RWPE1 (cell line): ENCODE data around the gene MALL.
"Not testable (repeated sequence)": the region's sequence is repeated elsewhere in the genome, so short reads cannot be mapped to it uniquely, and the experiment has no call there.

Experiments used
- CTCF ChIA-PET: fragments of 350-600 bp; sonication (Branson Sonifier 250); formaldehyde crosslinking; extraction: SDS; loops from one replicate; lab custom pipeline; 2021; lab: Yijun Ruan, JAX
- POLR2A ChIA-PET: fragments of 400-600 bp; formaldehyde crosslinking; extraction: SDS; loops from one replicate; lab custom pipeline; 2020; ENCODE audit warnings: antibody characterized with exemption; ENCODE audit not compliant: low non-redundant PET; lab: Yijun Ruan, JAX
- DNase-seq: peaks from one replicate; pipeline ENCODE4 v3.0.0; 2012; ENCODE audit warnings: low spot score
- H3K27ac ChIP-seq: fragments of 450-650 bp; 2 replicates; pipeline ENCODE4 v1.5.1; 2017

Gene MALL

DNA sequence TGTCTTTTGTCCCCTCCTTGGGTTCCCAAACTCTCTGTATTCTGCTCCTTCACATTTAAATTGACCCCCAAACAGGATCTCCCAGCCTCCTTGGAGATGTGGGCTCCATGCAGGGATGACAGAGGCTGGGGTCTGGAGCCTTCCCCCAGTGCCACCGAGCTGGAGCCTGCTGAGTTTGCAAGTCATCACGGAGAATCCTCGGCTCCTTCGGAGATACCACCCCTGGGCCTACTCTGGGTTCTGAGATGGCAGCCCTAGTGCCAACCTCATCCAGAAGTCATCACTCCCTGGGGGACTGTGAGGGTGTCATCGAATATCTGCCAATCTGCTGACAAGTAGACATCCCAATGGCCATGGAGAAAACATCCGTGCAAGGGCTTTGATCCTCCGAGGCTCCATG is 45.8 kb downstream of the MALL start:
- CTCF ChIA-PET, POLR2A ChIA-PET, DNase-seq, H3K27ac ChIP-seq: not testable (repeated sequence)

DNA sequence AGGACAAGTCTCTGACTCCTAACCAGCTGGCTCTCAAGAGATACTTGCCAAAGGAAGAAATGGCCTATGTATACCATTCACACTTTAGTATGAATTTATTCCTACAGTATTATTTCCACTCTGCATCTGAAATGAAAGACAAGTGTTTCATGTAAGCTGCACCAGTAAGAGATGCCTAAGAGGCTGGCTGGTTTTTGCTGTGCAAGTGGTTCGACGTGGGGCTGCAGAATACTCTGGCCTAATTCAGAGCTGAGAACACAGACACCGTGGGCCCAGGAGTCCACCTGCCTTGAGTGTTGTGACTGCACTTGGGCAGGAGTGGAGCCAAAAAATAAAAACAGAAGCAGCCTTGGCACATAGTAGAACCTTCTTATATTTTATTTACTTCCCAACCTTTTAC is 47.5 kb downstream of the MALL start:
- CTCF ChIA-PET, POLR2A ChIA-PET, H3K27ac ChIP-seq, DNase-seq: not testable (repeated sequence)

GRCh38 chr2:110062332-110062731 is 53.3 kb downstream of the MALL start:
- CTCF ChIA-PET, POLR2A ChIA-PET, H3K27ac ChIP-seq, DNase-seq: not testable (repeated sequence)

DNA sequence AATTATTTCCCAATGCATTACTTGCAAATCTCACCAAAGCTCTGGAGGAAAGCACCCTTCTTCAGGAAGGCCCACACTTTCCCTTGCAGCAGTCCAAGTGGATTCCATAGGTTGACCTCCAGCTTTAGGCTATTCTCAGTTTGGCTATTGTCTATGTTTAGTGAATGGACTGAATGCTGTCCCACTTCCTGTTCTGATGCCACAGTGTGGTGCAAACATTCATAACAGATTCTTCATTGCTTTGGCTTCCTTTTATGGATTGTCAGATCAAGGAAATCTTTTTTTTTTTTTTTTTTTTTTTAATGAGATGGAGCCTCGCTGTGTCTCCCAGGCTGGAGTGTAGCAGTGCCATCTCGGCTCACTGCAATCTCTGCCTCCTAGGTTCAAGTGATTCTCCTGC is 55.1 kb downstream of the MALL start:
- POLR2A ChIA-PET, DNase-seq, H3K27ac ChIP-seq, CTCF ChIA-PET: not testable (repeated sequence)

DNA sequence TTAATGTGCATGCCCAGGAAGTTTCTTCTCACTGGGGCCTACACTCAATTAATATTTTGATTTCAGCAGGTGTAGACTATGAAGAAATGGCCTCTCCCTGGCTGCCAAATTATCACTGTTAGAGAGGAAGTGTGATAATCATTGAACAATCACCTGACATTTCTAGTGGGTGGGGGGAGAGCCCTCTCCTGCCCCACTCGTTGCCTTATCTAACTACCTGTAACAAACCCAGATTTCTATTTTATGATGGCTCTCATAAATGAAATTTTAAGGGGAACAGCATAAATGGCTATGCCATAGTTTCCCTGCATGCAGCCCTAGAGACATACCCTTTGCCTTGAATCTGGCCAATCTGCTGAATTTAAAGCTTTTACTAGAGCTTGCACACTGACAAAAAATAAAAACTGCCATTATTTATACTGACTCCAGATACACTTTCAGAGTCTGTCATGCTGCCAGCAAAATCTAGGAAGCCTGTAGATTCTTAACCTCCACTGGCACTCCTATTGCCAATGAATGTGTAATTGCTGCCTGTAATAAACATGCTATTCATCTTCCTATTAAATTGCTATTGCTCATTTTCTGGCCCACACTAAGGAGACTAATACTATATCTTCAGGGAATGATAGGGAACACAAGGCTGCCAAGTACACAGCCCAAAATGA is 55.8 kb downstream of the MALL start:
- DNase-seq, CTCF ChIA-PET, POLR2A ChIA-PET, H3K27ac ChIP-seq: not testable (repeated sequence)

- H3K27ac ChIP-seq, CTCF ChIA-PET, POLR2A ChIA-PET, DNase-seq: not testable (repeated sequence)
These were observed 56.5 kb downstream of the MALL start for GRCh38 chr2:110059009-110059693.

DNA sequence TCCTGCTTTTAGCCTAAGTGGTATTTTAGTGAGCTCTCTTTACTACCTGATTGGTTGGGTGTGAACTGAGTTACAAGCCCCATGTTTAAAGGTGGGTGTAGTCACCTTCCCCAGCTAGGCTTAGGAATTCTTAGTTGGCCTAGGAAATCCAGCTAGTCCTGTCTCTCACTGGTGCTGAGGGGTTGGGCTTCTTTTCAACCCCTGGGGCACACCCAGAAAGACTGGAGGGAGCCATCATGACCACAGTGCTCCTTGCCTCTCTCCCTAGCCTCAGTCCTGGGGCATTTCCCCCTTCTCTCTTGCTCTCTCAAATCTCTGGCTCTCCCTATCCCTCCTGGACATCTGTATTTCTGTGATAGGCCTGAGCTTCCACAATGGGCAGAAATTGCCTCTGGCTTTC is 57.6 kb downstream of the MALL start:
- POLR2A ChIA-PET, CTCF ChIA-PET, H3K27ac ChIP-seq, DNase-seq: not testable (repeated sequence)

DNA sequence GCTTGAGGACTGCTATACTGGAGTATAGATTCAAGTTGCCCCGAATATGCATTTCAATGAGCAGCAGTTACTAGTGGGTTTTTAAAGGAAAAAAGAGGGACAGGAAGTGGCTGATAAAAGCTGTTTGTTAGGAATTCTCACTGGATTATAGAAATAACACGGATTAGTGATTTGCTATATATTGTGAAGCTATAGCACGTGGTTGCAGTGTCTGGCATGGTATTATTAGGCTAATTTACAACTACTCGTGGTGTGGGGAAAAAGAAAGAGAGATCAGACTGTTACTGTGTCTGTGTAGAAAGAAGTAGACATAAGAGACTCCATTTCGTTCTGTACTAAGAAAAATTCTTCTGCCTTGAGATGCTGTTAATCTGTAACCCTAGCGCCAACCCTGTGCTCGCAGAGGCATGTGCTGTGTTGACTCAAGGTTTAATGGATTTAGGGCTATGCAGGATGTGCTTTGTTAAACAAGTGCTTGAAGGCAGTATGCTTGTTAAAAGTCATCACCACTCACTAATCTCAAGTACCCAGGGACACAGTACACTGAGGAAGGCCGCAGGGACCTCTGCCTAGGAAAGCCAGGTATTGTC is 59.7 kb downstream of the MALL start:
- H3K27ac ChIP-seq, CTCF ChIA-PET, DNase-seq, POLR2A ChIA-PET: not testable (repeated sequence)

DNA sequence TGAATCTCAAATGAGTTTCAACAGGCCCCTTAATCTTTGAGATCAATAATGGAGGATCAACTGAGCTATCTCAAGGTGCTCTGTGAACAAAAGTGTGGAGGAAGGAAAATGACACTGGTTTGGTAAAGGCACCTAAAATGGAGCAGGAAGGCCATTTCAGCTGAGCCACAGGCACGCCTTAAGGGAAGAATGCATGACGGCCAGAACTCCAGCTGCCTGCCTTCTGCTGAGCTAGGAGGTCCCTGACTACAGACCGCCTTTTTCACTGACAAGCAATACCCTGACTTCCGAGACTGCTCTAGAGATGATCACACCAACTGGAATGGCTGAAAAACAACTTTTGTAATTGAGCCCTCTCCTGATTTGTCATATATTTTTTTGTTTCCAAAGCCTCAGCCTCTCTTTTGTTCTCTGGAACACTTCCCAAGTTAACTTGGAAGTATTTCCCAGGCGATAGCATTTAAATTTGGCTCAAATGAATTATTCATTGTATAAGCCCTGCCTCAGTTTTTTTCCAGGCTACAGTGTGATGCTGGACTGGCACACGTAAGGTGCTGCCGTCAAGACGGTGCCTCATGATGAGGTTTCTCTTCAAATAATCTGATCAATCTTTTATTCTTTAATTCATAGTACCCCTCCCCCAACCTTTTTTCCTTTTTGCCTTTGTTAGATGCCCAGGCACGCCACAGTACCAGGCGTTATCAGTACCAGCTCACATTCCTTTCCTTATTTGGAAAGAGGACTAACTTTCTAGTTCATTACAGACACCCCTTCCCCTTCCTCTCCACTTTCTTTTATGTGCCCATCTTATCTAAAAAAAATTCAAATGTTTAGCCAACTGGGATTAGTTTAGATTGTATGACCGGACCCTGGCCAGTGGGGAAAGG is 60.9 kb downstream of the MALL start:
- DNase-seq, CTCF ChIA-PET, H3K27ac ChIP-seq, POLR2A ChIA-PET: not testable (repeated sequence)

DNA sequence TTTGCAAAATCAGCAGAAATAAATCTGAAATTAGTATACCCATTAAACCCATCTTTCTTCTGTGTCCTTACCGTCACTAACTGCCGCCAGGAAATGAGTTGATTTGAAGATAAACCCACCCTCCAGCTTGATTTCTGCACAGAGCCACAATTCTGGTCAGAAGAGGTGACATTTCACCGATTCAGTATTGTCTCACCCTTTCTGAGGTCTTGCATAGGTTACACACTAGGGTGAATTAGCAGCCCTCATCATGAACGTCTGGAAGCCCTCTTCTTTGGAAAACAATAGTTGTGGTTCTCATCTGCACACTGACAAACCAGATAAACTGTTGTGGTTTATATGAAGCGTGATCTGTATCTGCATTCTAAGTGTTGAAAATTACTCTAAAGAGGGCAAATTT is 61.9 kb downstream of the MALL start:
- H3K27ac ChIP-seq, DNase-seq, CTCF ChIA-PET, POLR2A ChIA-PET: not testable (repeated sequence)

- CTCF ChIA-PET, DNase-seq: not testable (repeated sequence)
These were observed 63.5 kb downstream of the MALL start for GRCh38 chr2:110052166-110052565.

DNA sequence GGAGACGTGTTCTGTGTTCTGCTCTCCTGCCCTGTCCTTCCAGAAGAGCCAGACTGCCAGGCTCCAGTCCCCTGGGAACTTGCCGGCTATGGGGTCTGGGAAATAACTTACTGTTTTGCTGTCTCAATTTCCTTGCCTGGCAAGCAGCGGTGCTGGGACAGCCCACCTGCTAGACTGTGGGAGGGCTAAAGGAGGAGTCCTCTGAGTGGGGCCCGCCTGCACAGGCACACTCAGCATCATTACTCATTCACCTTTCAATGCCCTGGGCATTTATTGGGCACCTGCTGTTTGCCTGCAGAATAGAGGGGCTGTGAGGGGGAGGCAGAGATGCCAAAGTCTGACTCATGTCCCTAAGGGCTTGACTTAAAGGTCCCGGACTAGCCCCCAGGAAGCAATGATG is 65.4 kb downstream of the MALL start:
- CTCF ChIA-PET, H3K27ac ChIP-seq, POLR2A ChIA-PET, DNase-seq: not testable (repeated sequence)

More at GRCh38 chr2:110052166-110052565, 63.5 kb downstream of the MALL start:
- H3K27ac ChIP-seq, POLR2A ChIA-PET: not testable (repeated sequence)

DNA sequence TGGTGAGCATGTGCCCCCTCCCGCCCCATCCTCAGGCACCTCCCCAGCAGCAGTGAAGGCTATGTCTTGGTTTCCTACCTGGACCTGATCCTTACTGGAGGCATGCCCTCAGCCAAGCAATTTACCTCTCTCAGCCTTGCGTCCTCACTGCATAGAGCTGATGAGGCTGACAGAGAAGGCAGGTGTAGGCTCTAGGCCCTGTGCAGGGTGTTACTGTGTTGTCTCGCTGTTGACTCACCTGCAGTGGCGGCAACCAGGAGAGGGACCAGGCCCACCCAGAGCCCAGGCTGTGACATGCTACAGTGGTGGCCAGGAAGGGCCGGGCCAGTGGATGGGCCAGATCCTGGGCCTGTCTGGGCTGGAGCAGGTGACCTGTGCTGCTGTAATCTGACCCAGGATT is 65.9 kb downstream of the MALL start:
- DNase-seq, H3K27ac ChIP-seq, POLR2A ChIA-PET: not testable (repeated sequence)
- CTCF ChIA-PET, result interaction anchor here (0.7 kb wide), 1 partner anchor 107 kb away, joined by 9 read pairs; no protein-coding TSS in a partner anchor

DNA sequence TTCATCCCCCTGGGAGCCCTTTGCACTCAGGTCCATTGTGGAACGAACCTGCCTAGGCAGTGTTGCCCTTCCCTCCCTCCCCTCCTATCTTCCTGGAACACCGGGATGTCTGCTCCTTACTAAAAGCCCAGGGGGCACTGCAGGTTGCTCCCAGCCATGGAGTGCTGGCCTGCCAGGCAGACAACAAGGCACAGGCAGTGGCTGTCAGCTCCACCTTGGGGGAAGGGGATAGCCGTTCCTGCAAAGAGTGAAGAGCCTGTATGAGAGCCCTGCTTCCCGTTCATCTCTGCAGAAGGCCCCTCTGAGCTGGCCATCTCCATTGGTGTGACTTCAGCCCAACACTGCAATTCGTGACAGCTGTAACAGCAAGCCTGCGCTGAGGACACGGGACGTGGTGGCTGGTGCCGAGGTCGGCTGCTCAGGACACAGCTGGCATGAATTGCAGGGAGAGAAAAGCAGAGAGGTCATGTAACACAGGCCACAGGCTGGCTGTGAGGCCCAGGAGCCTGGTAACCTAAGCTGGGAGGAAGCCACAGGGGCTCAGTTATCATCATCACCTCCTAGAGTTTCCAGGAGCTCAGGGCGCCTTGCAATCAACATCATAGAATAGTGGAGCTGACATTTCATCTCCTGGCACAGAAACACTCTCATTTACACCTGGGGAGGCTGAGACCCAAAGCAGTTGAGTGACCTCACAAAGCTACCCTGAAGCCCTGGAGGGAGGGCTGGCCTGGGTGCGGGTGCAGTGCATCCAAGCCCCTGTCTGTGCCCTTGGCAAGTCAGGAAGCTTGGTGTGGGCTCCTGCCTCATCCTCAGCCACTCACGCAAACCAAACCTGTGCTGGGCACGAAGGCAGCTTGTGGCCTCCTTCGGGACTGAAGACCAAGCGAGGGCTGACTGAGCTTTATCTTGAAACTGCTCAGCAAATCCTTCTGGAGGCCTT is 67.1 kb downstream of the MALL start:
- DNase-seq, H3K27ac ChIP-seq, POLR2A ChIA-PET, CTCF ChIA-PET: not testable (repeated sequence)

GRCh38 chr2:110047225-110047624 is 68.4 kb downstream of the MALL start:
- H3K27ac ChIP-seq, POLR2A ChIA-PET, DNase-seq, CTCF ChIA-PET: not testable (repeated sequence)
